Measurements from ENCODE around the gene NFATC1.

The NFATC1 gene

DNA sequence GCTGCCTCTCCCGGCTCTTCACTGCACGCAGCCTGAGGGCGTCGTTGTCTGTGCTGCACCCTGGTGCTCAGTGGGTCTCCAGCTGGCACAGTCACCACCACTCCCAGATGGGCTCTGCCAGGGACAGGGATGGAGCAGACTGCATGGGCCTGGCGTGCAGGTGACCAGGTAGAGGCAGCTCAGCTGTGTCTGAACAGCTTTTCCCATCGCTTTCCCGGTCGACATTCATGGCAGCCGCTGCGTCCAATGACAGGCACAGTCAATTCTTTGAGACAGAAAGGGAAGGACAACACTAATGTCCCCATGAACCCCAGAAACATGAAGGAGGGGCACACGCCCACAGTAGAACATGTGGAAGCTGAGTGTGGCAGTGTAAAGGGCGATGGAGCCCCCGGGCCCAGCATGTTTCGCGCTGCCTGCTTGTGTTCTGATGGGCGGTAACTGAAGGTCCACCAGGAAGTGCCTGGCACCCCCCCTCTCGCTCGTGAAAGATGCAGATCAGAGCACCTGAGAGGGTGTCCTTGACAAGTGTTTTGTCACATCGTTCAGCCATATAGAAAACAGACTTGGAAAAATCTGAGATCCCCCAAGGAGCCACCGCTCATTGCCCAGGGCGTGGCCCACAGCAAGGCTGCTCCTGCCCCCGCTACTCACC is 122.4 kb downstream of the NFATC1 start:
- Histone ChIP-seq H3K9me3 (ENCODE audit: control insufficient read depth, insufficient read depth, low read length) (no peaks in the 10 kb centered on the region), H3K36me3 (ENCODE audit: control insufficient read depth, insufficient read depth, low read length) (no peaks in the 10 kb centered on the region), H3K4me3 (ENCODE audit: low read length) (no peak overlapping the region), H3K27me3 (ENCODE audit: control insufficient read depth, insufficient read depth, low read length) (no peaks in the 10 kb centered on the region), H3K27ac (ENCODE audit: low read length) (no peak overlapping the region), H3K4me1 (ENCODE audit: control insufficient read depth, insufficient read depth, low read length) (no peaks in the 10 kb centered on the region)
- no CpG with 5 or more reads among the region's 22 CpGs for WGBS (ENCODE audit: insufficient coverage, insufficient read length)
- no peak for DNase-seq (ENCODE audit: low read depth, low spot score)

DNA sequence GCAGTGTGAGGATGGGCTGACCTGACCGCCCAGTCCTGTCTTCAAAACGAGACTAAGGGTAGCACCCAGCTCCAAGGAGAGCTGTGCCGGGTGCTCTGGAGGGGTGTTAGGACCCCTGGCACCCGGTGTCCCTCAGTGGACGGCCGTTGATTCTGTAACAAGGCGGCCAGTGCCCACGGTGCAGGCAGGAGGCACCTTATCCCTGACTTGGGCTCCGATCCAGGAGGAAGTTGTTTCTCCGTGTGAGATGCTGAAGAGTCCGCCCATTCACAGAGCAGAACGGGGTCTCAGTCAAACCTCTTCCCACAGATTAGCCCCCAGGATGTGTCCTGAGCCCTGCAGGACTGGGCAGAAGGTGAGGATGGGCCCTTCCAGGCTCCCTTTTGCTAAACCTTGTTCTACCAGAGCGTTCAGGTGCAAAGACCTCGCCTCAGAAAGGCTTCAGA is 123.0 kb downstream of the NFATC1 start:
- no peak overlapping the region for H3K4me3 ChIP-seq (ENCODE audit: low read length)
- H3K27ac ChIP-seq (ENCODE audit: low read length): no peak overlapping the region
- no peaks in the 10 kb centered on the region for H3K9me3 ChIP-seq (ENCODE audit: control insufficient read depth, insufficient read depth, low read length)
- DNase-seq (ENCODE audit: low read depth, low spot score): no peak
- WGBS (ENCODE audit: insufficient coverage, insufficient read length): no CpG with 5 or more reads among the region's 14 CpGs
- no peaks in the 10 kb centered on the region for H3K4me1 ChIP-seq (ENCODE audit: control insufficient read depth, insufficient read depth, low read length)
- H3K36me3 ChIP-seq (ENCODE audit: control insufficient read depth, insufficient read depth, low read length): no peaks in the 10 kb centered on the region
- no peaks in the 10 kb centered on the region for H3K27me3 ChIP-seq (ENCODE audit: control insufficient read depth, insufficient read depth, low read length)

DNA sequence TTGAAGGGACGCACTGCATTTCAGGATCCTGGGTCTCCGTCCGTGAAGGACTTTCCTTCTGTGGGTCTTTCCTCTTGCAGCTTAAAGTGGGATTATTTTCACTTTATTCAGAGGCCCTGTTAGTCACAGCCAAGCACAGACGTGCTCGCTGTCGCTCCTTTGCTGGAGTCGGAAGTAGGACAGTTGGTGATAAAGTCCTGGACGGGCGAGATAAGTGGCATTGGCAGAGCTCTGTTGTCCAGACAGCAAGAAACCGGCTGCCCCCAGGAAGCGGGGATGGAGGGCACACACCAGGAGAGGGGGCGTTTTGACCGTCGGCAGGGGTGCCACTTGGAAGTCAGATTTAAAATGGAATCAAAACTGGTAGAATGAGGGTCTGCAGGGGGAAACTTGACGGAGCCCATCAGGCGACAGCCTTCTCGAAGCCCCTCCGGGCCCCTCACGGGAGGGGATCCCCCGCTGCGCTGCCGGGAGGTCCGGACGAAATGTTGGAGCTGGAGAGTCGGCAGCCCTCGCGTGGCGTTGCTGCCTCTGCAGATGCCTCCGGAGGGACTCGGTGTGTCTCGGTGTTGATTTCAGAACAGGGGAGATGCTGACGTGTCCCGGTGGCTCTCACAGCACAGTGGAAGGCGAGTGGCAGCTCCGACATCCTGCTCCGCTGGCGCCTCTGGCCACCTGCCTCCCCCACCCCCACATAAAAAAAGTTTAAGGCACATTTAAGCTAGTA is 124.2 kb downstream of the NFATC1 start:
- Histone ChIP-seq H3K4me1 (ENCODE audit: control insufficient read depth, insufficient read depth, low read length) (no peaks in the 10 kb centered on the region), H3K27me3 (ENCODE audit: control insufficient read depth, insufficient read depth, low read length) (no peaks in the 10 kb centered on the region), H3K27ac (ENCODE audit: low read length) (no peak overlapping the region), H3K36me3 (ENCODE audit: control insufficient read depth, insufficient read depth, low read length) (no peaks in the 10 kb centered on the region), H3K9me3 (ENCODE audit: control insufficient read depth, insufficient read depth, low read length) (no peaks in the 10 kb centered on the region), H3K4me3 (ENCODE audit: low read length) (no peak overlapping the region; the same call in 1 of the 2 replicates)
- no CpG with 5 or more reads among the region's 37 CpGs for WGBS (ENCODE audit: insufficient coverage, insufficient read length)
- DNase-seq (ENCODE audit: low read depth, low spot score): no peak

DNA sequence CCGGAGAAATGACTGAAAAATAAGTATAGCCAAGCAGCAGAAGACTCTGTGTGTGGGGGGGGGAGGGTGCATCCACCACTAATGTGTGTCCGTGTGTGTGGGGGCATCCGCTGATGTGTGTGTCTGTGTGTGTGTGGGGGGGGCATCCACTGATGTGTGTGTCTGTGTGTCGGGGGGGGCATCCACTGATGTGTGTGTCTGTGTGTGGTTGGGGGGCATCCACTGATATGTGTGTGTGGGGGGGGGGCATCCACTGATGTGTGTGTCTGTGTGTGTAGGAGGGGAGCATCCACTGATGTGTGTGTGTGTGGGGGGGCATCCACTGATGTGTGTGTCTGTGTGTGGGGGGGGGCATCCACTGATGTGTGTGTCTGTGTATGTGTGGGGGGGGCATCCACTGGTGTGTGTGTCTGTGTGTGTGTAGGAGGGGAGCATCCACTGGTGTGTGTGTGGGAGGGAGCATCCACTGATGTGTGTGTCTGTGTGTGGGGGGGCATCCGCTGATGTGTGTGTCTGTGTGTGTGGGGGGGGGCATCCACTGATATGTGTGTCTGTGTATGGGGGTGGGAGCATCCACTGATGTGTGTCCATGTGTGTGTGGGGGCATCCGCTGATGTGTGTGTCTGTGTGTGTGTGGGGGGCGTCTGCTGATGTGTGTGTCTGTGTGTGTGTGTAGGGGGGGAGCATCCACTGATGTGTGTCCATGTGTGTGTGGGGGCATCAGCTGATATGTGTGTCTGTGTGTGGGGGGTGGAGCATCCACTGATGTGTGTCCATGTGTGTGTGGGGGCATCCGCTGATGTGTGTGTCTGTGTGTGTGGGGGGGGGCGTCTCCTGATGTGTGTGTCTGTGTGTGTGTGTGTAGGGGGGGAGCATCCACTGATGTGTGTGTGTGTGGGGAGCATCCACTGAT is 125.0 kb downstream of the NFATC1 start:
- no peak for DNase-seq (ENCODE audit: low read depth, low spot score)
- Histone ChIP-seq H3K4me1 (ENCODE audit: control insufficient read depth, insufficient read depth, low read length) (no peaks in the 10 kb centered on the region), H3K4me3 (ENCODE audit: low read length) (no peak overlapping the region), H3K9me3 (ENCODE audit: control insufficient read depth, insufficient read depth, low read length) (no peaks in the 10 kb centered on the region), H3K36me3 (ENCODE audit: control insufficient read depth, insufficient read depth, low read length) (no peaks in the 10 kb centered on the region), H3K27me3 (ENCODE audit: control insufficient read depth, insufficient read depth, low read length) (no peaks in the 10 kb centered on the region), H3K27ac (ENCODE audit: low read length) (no peak overlapping the region)
- no CpG with 5 or more reads among the region's 9 CpGs for WGBS (ENCODE audit: insufficient coverage, insufficient read length)

DNA sequence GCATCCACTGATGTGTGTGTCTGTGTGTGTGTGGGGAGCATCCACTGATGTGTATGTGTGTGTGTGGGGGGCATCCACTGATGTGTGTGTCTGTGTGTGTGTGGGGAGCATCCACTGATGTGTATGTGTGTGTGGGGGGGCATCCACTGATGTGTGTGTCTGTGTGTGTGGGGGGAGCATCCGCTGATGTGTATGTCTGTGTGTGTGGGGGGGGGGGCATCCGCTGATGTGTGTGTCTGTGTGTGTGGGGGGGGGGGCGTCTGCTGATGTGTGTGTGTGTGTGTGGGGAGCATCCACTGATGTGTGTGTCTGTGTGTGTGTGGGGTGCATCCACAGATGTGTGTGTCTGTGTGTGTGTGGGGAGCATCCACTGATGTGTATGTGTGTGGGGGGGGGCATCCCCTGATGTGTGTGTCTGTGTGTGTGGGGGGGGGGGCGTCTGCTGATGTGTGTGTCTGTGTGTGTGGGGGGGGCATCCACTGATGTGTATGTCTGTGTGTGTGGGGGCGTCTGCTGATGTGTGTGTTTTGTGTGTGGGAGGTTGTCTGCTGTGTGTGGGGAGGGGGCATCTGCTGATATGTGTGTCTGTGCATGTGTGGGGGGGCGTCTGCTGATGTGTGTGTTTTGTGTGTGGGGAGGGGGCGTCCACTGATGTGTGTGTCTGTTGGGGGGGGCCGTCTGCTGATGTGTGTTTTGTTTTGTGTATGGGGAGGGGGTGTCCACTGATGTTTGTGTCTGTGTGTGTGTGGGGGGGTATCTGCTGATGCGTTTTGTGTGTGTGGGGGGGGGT is 125.9 kb downstream of the NFATC1 start:
- Histone ChIP-seq H3K4me1 (ENCODE audit: control insufficient read depth, insufficient read depth, low read length) (no peaks in the 10 kb centered on the region; the same call in 1 of the 2 replicates), H3K36me3 (ENCODE audit: control insufficient read depth, insufficient read depth, low read length) (no peaks in the 10 kb centered on the region), H3K27me3 (ENCODE audit: control insufficient read depth, insufficient read depth, low read length) (no peaks in the 10 kb centered on the region), H3K4me3 (ENCODE audit: low read length) (no peak overlapping the region), H3K9me3 (ENCODE audit: control insufficient read depth, insufficient read depth, low read length) (no peaks in the 10 kb centered on the region), H3K27ac (ENCODE audit: low read length) (no peak overlapping the region)
- DNase-seq (ENCODE audit: low read depth, low spot score): no peak
- no CpG with 5 or more reads among the region's 9 CpGs for WGBS (ENCODE audit: insufficient coverage, insufficient read length)

DNA sequence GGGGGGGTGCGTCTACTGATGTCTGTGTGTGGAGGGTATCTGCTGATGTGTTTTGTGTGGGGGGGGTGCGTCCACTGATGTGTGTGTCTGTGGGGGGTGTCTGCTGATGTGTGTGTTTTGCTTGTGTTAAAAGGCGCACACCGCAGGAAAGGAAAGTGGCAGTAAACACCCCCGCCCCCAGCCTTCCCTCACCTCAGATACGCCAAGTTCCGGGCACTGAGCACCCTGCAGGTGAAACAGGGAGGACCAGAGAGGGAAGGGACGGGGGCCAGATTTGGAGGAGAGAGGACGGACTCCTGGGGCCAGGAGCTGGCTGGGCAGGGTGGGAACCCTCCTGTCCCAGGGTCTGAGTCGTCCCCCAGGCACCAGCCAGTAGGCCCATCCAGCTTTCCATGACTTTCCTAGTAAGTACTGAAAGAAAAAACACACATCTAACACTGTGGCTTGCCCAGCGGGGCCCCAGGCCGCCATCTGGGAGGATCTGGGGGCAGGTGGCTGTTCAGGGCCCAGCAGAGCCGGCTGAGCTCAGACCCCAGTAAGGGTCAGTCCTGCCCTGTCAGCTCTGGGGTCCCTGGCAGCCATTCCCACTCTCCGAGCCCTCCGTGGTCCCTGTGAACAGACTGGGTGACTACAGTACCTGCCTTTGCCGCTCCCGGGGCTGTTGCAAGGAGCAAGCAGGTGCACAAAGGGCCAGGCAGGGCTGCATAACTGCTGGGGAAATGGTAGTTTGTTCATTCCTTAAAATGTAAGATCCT is 126.9 kb downstream of the NFATC1 start:
- H3K4me1 ChIP-seq (ENCODE audit: control insufficient read depth, insufficient read depth, low read length): no peaks in the 10 kb centered on the region; the same call in 1 of the 2 replicates
- H3K27ac ChIP-seq (ENCODE audit: low read length): no peak overlapping the region
- no peak overlapping the region for H3K4me3 ChIP-seq (ENCODE audit: low read length)
- no peaks in the 10 kb centered on the region for H3K27me3 ChIP-seq (ENCODE audit: control insufficient read depth, insufficient read depth, low read length)
- no peaks in the 10 kb centered on the region for H3K36me3 ChIP-seq (ENCODE audit: control insufficient read depth, insufficient read depth, low read length)
- no peak for DNase-seq (ENCODE audit: low read depth, low spot score)
- no peaks in the 10 kb centered on the region for H3K9me3 ChIP-seq (ENCODE audit: control insufficient read depth, insufficient read depth, low read length)
- no CpG with 5 or more reads among the region's 17 CpGs for WGBS (ENCODE audit: insufficient coverage, insufficient read length)

DNA sequence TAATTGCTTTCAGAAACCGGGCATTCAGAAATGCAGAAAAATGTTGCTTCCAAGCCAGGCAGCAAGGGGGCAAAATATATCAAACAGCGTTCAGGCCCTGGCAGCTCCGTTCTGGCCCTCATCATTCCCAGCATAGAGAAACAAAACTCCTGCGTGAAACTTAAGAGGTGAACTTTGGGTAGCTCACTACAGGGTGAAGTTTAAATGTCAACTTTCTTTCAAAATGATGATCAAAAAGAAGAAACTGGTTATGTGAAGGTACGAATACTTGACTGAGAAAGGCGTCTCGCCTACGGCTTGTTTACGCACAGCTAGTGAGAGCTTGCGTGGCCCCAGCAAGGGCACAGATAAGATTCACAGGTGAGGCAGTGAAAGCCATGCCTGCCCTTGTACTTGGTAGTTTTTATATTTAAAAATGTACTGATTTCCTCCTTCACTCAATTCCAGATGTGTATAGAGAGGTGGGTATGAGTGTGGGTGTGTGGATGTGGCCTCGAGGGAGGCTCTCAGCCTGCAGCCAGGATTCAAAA is 127.5 kb downstream of the NFATC1 start:
- Histone ChIP-seq H3K27me3 (ENCODE audit: control insufficient read depth, insufficient read depth, low read length) (no peaks in the 10 kb centered on the region), H3K4me3 (ENCODE audit: low read length) (no peak overlapping the region), H3K36me3 (ENCODE audit: control insufficient read depth, insufficient read depth, low read length) (no peaks in the 10 kb centered on the region), H3K27ac (ENCODE audit: low read length) (no peak overlapping the region), H3K9me3 (ENCODE audit: control insufficient read depth, insufficient read depth, low read length) (no peaks in the 10 kb centered on the region), H3K4me1 (ENCODE audit: control insufficient read depth, insufficient read depth, low read length) (no peaks in the 10 kb centered on the region; the same call in 1 of the 2 replicates)
- WGBS (ENCODE audit: insufficient coverage, insufficient read length): no CpG with 5 or more reads among the region's 11 CpGs
- DNase-seq (ENCODE audit: low read depth, low spot score): no peak

DNA sequence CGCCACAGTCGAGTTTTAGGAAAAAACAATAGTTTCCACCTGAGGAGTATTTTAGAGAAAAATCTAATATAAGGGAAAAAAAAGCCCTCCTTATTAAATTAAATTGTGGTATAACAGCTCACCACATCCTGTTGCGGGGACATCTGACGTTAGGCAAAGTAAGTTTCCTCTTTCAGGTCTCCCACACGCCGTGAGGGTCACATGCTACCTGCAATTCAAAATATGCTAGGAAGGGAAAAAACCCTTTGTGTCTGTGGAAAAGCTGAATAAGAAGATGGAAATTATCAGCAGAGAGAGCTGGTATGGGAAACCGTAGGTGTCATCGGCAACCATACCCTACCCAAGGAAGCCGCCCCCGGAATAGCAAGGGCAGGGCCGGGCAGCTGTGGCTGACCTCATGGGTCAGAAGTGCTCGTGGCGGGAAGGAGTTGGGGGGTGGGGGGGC is 128.0 kb downstream of the NFATC1 start:
- H3K36me3 ChIP-seq (ENCODE audit: control insufficient read depth, insufficient read depth, low read length): no peaks in the 10 kb centered on the region
- no peak for DNase-seq (ENCODE audit: low read depth, low spot score)
- H3K4me3 ChIP-seq (ENCODE audit: low read length): no peak overlapping the region
- no peaks in the 10 kb centered on the region for H3K27me3 ChIP-seq (ENCODE audit: control insufficient read depth, insufficient read depth, low read length)
- H3K27ac ChIP-seq (ENCODE audit: low read length): no peak overlapping the region
- H3K4me1 ChIP-seq (ENCODE audit: control insufficient read depth, insufficient read depth, low read length): no peaks in the 10 kb centered on the region; the same call in 1 of the 2 replicates
- no peaks in the 10 kb centered on the region for H3K9me3 ChIP-seq (ENCODE audit: control insufficient read depth, insufficient read depth, low read length)
- no CpG with 5 or more reads among the region's 13 CpGs for WGBS (ENCODE audit: insufficient coverage, insufficient read length)
